ENCODE data around the gene VWA8.

VWA8 gene

DNA sequence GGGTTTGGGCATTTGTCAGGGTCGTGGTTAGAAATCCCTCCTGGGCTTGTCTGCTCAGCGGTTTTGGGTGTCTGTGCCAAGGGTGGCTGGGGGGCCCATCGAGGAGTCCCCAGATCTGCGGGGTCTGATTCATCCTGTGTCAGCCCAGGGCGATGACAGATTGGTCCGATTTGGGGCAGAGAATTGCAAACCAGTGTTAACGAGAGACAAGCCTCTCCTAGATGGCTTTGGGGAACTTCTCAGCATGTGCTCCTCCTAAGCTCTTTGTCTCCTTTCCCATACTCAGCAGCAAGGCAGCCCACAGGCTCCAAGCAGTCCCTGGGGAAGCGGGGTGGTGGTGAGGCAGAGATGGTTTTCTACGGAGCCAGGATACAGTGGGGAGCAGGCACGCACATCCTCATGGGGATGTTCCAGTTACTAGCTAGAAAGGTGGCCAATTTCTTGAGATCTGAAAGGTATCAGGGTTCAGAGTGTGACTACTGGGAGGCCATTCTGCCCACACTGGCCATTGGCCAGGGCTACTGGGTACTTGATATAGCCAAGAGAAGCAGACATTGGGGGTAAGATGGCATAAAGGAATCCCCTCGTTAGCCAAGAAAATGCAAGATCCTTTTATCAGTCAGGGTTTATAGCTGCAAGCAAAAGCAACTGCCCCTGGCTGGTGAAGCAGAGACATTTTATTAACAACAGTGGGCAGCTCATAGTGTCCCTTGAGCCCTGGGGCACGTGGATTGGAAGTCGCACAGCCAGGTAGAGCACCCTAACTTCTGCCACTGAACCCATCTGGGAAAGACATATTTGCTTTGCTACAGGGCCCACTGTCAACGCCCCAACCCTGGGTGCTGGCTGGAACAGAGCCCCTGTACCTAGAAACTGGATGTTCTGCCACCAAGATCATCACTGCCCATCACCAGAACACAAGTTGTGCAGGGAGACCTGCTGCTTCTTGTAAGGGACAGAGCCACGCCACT lies 440.0 kb downstream of the VWA8 start:
- Histone ChIP-seq H3K36me3 (no peaks in the 10 kb centered on the region), H3K4me3 (no peak overlapping the region), H3K27me3 (no peaks in the 10 kb centered on the region), H3K27ac (peak overlapping the region in 3 of 11 experiments; percentile 34 to 71 (median 62); a peak in 5 of 22 replicates), H3K4me1 (peaks cover 0 to 21% (median 0%) of the 10 kb centered on the region in 10 experiments; a peak in 7 of 20 replicates), H3K9me3 (replicated peaks in 1 of 11) (peaks cover 0 to 13% (median 0%) of the 10 kb centered on the region in 11 experiments; a peak in 6 of 22 replicates), H3K4me2 (peak overlapping the region in 3 of 11 experiments; percentile 45 to 64 (median 56); a peak in 6 of 22 replicates), H3K9ac (no peak overlapping the region), H4K20me1 (no peaks in the 10 kb centered on the region)
- TF ChIP-seq Cebpa-rat (IDR thresholded peaks at IDR 0.05), result no peak

- Histone ChIP-seq H3K27me3 (no peaks in the 10 kb centered on the region), H3K4me2 (peak overlapping the region in 5 of 11 experiments; percentile 0 to 64 (median 45); a peak in 7 of 22 replicates), H3K4me1 (peaks cover 0 to 21% (median 0%) of the 10 kb centered on the region in 10 experiments; a peak in 7 of 20 replicates), H3K9me3 (replicated peaks in 1 of 11) (peaks cover 0 to 13% (median 0%) of the 10 kb centered on the region in 11 experiments; a peak in 6 of 22 replicates), H3K4me3 (no peak overlapping the region), H3K27ac (peak overlapping the region in 4 of 11 experiments; percentile 13 to 71 (median 60); a peak in 7 of 22 replicates), H3K36me3 (no peaks in the 10 kb centered on the region), H3K9ac (no peak overlapping the region), H4K20me1 (no peaks in the 10 kb centered on the region; a peak in 1 of 22 replicates)
- TF ChIP-seq Cebpa-rat (IDR thresholded peaks at IDR 0.05), result no peak
Observed at GRCh38 chr13:41520016-41520659, 440.8 kb downstream of the VWA8 start.
